HepG2 (cell line): ENCODE measurements around the gene GDAP2. TPM values are rescaled to one million over a fixed set of nuclear protein-coding genes. Genes with fewer than 3 reads are reported as not detected.

Source experiments
- ATAC-seq: fragments of 200-7000 bp; cut with Tn5 transposase; 3 replicates; pipeline ENCODE4 v1.9.1; 2020; ENCODE audit warnings: mild to moderate bottlenecking, moderate library complexity
- BruUV-seq: library from RNA; stranded (reverse); fragments of 400-500 nt; replicated peaks from 2 replicates; lab custom pipeline; 2021; lab: Mats Ljungman, UMichigan
- CTCF ChIA-PET: fragments of 300-600 bp; formaldehyde crosslinking; extraction: SDS; loops from one replicate; lab custom pipeline; 2021; ENCODE audit warnings: low total read pairs, inconsistent platforms, low intra/inter-chr PET ratio; lab: Yijun Ruan, JAX
- POLR2A ChIA-PET: fragments of 350-600 bp; sonication (Branson Sonifier 250); formaldehyde crosslinking; loops from one replicate; lab custom pipeline; 2020; ENCODE audit warnings: antibody characterized with exemption, inconsistent platforms; lab: Yijun Ruan, JAX
- DNase-seq: peaks from one replicate; pipeline ENCODE4 v3.0.0-alpha.2; 2015; ENCODE audit warnings: low spot score
- FAIRE-seq: peaks from 3 replicates; lab custom pipeline; 2011; peaks lifted over from hg19 to GRCh38; lab: Jason Lieb, UNC
- H2AFZ ChIP-seq: one replicate; pipeline ENCODE4 v1.6.1; 2011; ENCODE audit warnings: low read length, inconsistent platforms
- H3K27ac ChIP-seq: fragments of 300-600 bp; 3 replicates; pipeline ENCODE4 v1.8.0; 2011; ENCODE audit warnings: mixed run types, mild to moderate bottlenecking, mixed read lengths, low read length, inconsistent platforms; ENCODE audit not compliant: insufficient read depth; ENCODE audit errors: extremely low read length
- H3K27me3 ChIP-seq, 2 experiments: fragments of 200-600 bp in 1 of 2; 2 replicates in 1 of 2; 3 replicates in 1 of 2; pipeline versions ENCODE4 v1.6.0 to v1.8.0; 2011; ENCODE audit warnings: low read length in 2 of 2, mild to moderate bottlenecking in 2 of 2, moderate library complexity in 2 of 2, inconsistent platforms in 1 of 2; ENCODE audit not compliant: insufficient read depth in 2 of 2, control insufficient read depth in 1 of 2
- H3K36me3 ChIP-seq, 2 experiments: fragments of 200-600 bp in 1 of 2; replicated peaks in 1 of 2; 2 replicates in 1 of 2; 3 replicates in 1 of 2; pipeline versions ENCODE4 v1.5.1 to v1.8.0; 2011; ENCODE audit warnings: low read length in 2 of 2, inconsistent platforms in 1 of 2; ENCODE audit not compliant: insufficient read depth in 2 of 2, control insufficient read depth in 1 of 2
- H3K4me1 ChIP-seq: 2 replicates; pipeline ENCODE4 v1.5.1; 2012; ENCODE audit warnings: low read length, inconsistent platforms; ENCODE audit not compliant: insufficient read depth
- H3K4me2 ChIP-seq: 2 replicates; pipeline ENCODE4 v1.6.0; 2011; ENCODE audit warnings: low read depth, low read length, inconsistent platforms
- H3K4me3 ChIP-seq, 3 experiments: fragments of 200-600 bp in 1 of 3; sonication (generic), shearing (Covaris generic) in 1 of 3; replicated peaks in 1 of 3; 2 replicates each; pipeline ENCODE4 v1.5.1; 2011 to 2016; ENCODE audit warnings: low read length in 3 of 3, inconsistent platforms in 2 of 3, low read depth in 2 of 3, mild to moderate bottlenecking in 2 of 3, control low read depth in 1 of 3, mixed read lengths in 1 of 3; ENCODE audit not compliant: insufficient read depth in 1 of 3
- H3K79me2 ChIP-seq: one replicate; pipeline ENCODE4 v1.6.1; 2011; ENCODE audit warnings: low read length, inconsistent platforms; ENCODE audit not compliant: insufficient read depth
- H3K9ac ChIP-seq: 2 replicates; pipeline ENCODE4 v1.6.0; 2011; ENCODE audit warnings: mild to moderate bottlenecking, low read depth, low read length, inconsistent platforms; ENCODE audit not compliant: insufficient read depth
- H3K9me3 ChIP-seq: 2 replicates; pipeline ENCODE4 v1.5.1; 2012; ENCODE audit warnings: mild to moderate bottlenecking, low read length
- H4K20me1 ChIP-seq: 2 replicates; pipeline ENCODE4 v1.6.0; 2011; ENCODE audit warnings: inconsistent platforms, mild to moderate bottlenecking, low read length, moderate library complexity; ENCODE audit not compliant: insufficient read depth
- HOXA9 ChIP-seq: sonication (generic); formaldehyde crosslinking; IDR thresholded peaks from 2 replicates; pipeline ENCODE4 v1.8.1; 2022; ENCODE audit warnings: missing genetic modification reagents, mild to moderate bottlenecking, moderate library complexity, borderline replicate concordance
- IRF9 ChIP-seq: sonication (generic); formaldehyde crosslinking; IDR thresholded peaks from 2 replicates; pipeline ENCODE4 v1.8.0; 2022; ENCODE audit warnings: missing genetic modification reagents, mild to moderate bottlenecking, borderline replicate concordance
- KMT2B ChIP-seq: IDR thresholded peaks from 2 replicates; pipeline ENCODE4 v1.6.1; 2016; ENCODE audit warnings: missing genetic modification reagents, missing compliant biosample characterization
- PAWR ChIP-seq: sonication (generic); formaldehyde crosslinking; IDR thresholded peaks from 2 replicates; pipeline ENCODE4 v1.4.0; 2020; ENCODE audit warnings: missing genetic modification reagents, mild to moderate bottlenecking, borderline replicate concordance
- PHF8 ChIP-seq: sonication (generic); formaldehyde crosslinking; IDR thresholded peaks from 2 replicates; pipeline ENCODE4 v1.5.0; 2020; ENCODE audit warnings: missing genetic modification reagents
- RNF2 ChIP-seq: fragments of 450-650 bp; conservative IDR thresholded peaks from 2 replicates; pipeline ENCODE4 v1.6.1; 2016; ENCODE audit warnings: low read depth
- TBX2 ChIP-seq: sonication (generic); formaldehyde crosslinking; IDR thresholded peaks from 2 replicates; pipeline ENCODE4 v1.5.0; 2020; ENCODE audit warnings: missing genetic modification reagents, mild to moderate bottlenecking, borderline replicate concordance
- ZNF496 ChIP-seq: sonication (generic); formaldehyde crosslinking; IDR thresholded peaks from 2 replicates; pipeline ENCODE4 v1.8.1; 2023; ENCODE audit warnings: mild to moderate bottlenecking, moderate library complexity, missing genetic modification reagents; ENCODE audit not compliant: insufficient replicate concordance
- ZNF567 ChIP-seq: sonication (generic); formaldehyde crosslinking; IDR thresholded peaks from 2 replicates; pipeline ENCODE4 v1.8.1; 2023; ENCODE audit warnings: mild to moderate bottlenecking, missing genetic modification reagents, borderline replicate concordance
- ZNF589 ChIP-seq: sonication (generic); formaldehyde crosslinking; conservative IDR thresholded peaks from 2 replicates; pipeline ENCODE4 v1.8.0; 2022; ENCODE audit warnings: mild to moderate bottlenecking, moderate library complexity, missing genetic modification reagents
- WGBS: methylation state at CpG from one replicate; pipeline ENCODE4 v1.1.6; 2017; ENCODE audit warnings: low lambda C conversion rate; 5-methylcytosine and 5-hydroxymethylcytosine counted together
- in situ Hi-C: cut with HindIII; loops from 2 replicates; pipeline ENCODE4 v1.10.0; 2017; ENCODE audit warnings: low pct_unique_long_range_greater_than_20kb; ENCODE audit not compliant: extremely low pct_ligation_motif_present
- intact Hi-C: fragments of 100-400 bp; cut with micrococcal nuclease; formaldehyde crosslinking; loops from one replicate; pipeline ENCODE4 v1.10.0; 2022; ENCODE audit not compliant: unreplicated experiment
- polyA plus RNA-seq, 8 experiments: library from polyadenylated mRNA; depleted of rRNA in 3 of 8; stranded (reverse) in 7 of 8; unstranded in 1 of 8; fragments of >200 nt; fragmentation: Illumina TruSeq in 4 of 8; extraction: Trizol in 4 of 8; gene quantifications; 2 replicates each; pipeline versions ENCODE4 v1.2.1 to v1.2.3, GENCODE V29; 2011 to 2016; ENCODE audit warnings: low read depth in 4 of 8, missing spikeins in 1 of 8, mixed read lengths in 1 of 8; ENCODE audit not compliant: insufficient read depth in 1 of 8
- total RNA-seq, 5 experiments: library from RNA; depleted of rRNA; stranded (reverse); fragments of >200 nt; fragmentation: Illumina TruSeq; extraction: Trizol; gene quantifications; 2 replicates each; pipeline ENCODE4 v1.2.3, GENCODE V29; 2016; ENCODE audit warnings: low read depth in 1 of 5

Gene GDAP2
- total and polyA plus RNA-seq, 2 of the 13 experiments (the other 11 are each of a cell fraction or from before 2014, with no cell fraction given): 11.4 to 23.2 TPM

- TF ChIP-seq IRF9 (CRISPR knock-in tag) (no peak), PAWR (CRISPR knock-in tag) (no peak), ZNF496 (CRISPR knock-in tag) (no peak), KMT2B (CRISPR knock-in tag) (no peak)
- intact Hi-C loops (no loop called here), in situ Hi-C loops (no loop called here)
- 98% methylated on average over 2 of the region's 2 CpGs for WGBS
- ATAC-seq: no peak
- no peaks in the 10 kb centered on the region; the same call in 1 of the 2 replicates for H4K20me1 ChIP-seq
- H3K9ac ChIP-seq: no peak overlapping the region
- CTCF ChIA-PET: no interaction called here
- no peak overlapping the region for H2AFZ ChIP-seq
- H3K4me2 ChIP-seq: no peak overlapping the region
- H3K27ac ChIP-seq: no peak overlapping the region
- peaks cover 8 to 44% of the 10 kb centered on the region in 2 experiments for H3K36me3 ChIP-seq
- no peaks in the 10 kb centered on the region; a peak in 1 of 5 replicates for H3K27me3 ChIP-seq
- peaks cover 26% of the 10 kb centered on the region for H3K4me1 ChIP-seq
- H3K9me3 ChIP-seq: no peaks in the 10 kb centered on the region
- peaks cover 44% of the 10 kb centered on the region for H3K79me2 ChIP-seq
- H3K4me3 ChIP-seq: no peak overlapping the region
- no peak for FAIRE-seq
- no TSS peak for BruUV-seq
- DNase-seq: no peak
- POLR2A ChIA-PET: no interaction called here
These were observed 4.3 kb upstream of the GDAP2 start for GRCh38 chr1:117933769-117934168.

GRCh38 chr1:117932576-117932975, 3.2 kb upstream of the GDAP2 start:
- 96% methylated on average over 4 of the region's 4 CpGs for WGBS
- Histone ChIP-seq H3K9me3 (no peaks in the 10 kb centered on the region), H3K27me3 (no peaks in the 10 kb centered on the region; a peak in 1 of 5 replicates)
- FAIRE-seq (no peak), ATAC-seq (no peak)
- no TSS peak for BruUV-seq
- TF ChIP-seq ZNF567 (CRISPR knock-in tag): no peak
- no peak for TF ChIP-seq HOXA9
- TF ChIP-seq RNF2: no peak
- TF ChIP-seq ZNF589 (CRISPR knock-in tag): no peak
- TF ChIP-seq PHF8 (CRISPR knock-in tag): no peak
- no peak for TF ChIP-seq TBX2 (CRISPR knock-in tag)
- TF ChIP-seq, all 625 proteins: peak for 0
- in situ Hi-C loops: no loop called here
- Histone ChIP-seq H3K79me2 (peaks cover 56% of the 10 kb centered on the region), H3K9ac (no peak overlapping the region), H3K27ac (no peak overlapping the region), H3K4me2 (no peak overlapping the region), H3K36me3 (peaks cover 5 to 32% of the 10 kb centered on the region in 2 experiments), H4K20me1 (peaks cover 3% of the 10 kb centered on the region; the same call in 1 of the 2 replicates), H3K4me3 (no peak overlapping the region), H2AFZ (no peak overlapping the region), H3K4me1 (peaks cover 34% of the 10 kb centered on the region)
- ChIA-PET POLR2A (no interaction called here), CTCF (no interaction called here)
- intact Hi-C loops: no loop called here
- no peak for DNase-seq
